Fibroblast of peridontal ligament (primary cell): Measurements from ENCODE around the gene ATP13A5.

ENCODE experiments used
- DNase-seq: peaks from one replicate; pipeline ENCODE4 v3.0.0-alpha.2; 2010; ENCODE audit errors: extremely low read depth

The ATP13A5 gene, protein sequence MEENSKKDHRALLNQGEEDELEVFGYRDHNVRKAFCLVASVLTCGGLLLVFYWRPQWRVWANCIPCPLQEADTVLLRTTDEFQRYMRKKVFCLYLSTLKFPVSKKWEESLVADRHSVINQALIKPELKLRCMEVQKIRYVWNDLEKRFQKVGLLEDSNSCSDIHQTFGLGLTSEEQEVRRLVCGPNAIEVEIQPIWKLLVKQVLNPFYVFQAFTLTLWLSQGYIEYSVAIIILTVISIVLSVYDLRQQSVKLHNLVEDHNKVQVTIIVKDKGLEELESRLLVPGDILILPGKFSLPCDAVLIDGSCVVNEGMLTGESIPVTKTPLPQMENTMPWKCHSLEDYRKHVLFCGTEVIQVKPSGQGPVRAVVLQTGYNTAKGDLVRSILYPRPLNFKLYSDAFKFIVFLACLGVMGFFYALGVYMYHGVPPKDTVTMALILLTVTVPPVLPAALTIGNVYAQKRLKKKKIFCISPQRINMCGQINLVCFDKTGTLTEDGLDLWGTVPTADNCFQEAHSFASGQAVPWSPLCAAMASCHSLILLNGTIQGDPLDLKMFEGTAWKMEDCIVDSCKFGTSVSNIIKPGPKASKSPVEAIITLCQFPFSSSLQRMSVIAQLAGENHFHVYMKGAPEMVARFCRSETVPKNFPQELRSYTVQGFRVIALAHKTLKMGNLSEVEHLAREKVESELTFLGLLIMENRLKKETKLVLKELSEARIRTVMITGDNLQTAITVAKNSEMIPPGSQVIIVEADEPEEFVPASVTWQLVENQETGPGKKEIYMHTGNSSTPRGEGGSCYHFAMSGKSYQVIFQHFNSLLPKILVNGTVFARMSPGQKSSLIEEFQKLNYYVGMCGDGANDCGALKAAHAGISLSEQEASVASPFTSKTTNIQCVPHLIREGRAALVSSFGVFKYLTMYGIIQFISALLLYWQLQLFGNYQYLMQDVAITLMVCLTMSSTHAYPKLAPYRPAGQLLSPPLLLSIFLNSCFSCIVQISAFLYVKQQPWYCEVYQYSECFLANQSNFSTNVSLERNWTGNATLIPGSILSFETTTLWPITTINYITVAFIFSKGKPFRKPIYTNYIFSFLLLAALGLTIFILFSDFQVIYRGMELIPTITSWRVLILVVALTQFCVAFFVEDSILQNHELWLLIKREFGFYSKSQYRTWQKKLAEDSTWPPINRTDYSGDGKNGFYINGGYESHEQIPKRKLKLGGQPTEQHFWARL

DNA sequence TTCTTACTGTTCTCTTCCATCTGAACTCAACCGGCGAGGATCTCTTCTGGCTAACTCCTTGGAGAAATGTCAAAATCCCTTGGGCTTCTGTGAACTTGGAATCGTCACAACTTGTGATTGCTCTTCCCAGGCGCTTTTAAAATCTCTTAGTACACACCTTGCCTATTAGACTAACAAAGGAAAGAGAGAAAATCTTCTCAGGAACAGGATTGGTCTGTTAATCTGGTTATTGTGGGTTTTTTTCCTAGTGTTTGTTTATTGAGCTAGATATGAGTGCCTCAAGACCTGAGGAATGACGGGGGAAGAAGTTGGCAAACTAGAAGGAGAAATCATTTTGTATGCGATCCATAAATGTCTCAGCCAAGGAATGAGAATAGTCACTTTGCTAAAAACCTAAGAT, at the start of gene ATP13A5:
Gene ATP13A5, minus strand, starts transcription at position 48 of the 400 bp plus-strand sequence. Its CDS starts 28 bp downstream, at position 20.
- DNase-seq: no peak

DNA sequence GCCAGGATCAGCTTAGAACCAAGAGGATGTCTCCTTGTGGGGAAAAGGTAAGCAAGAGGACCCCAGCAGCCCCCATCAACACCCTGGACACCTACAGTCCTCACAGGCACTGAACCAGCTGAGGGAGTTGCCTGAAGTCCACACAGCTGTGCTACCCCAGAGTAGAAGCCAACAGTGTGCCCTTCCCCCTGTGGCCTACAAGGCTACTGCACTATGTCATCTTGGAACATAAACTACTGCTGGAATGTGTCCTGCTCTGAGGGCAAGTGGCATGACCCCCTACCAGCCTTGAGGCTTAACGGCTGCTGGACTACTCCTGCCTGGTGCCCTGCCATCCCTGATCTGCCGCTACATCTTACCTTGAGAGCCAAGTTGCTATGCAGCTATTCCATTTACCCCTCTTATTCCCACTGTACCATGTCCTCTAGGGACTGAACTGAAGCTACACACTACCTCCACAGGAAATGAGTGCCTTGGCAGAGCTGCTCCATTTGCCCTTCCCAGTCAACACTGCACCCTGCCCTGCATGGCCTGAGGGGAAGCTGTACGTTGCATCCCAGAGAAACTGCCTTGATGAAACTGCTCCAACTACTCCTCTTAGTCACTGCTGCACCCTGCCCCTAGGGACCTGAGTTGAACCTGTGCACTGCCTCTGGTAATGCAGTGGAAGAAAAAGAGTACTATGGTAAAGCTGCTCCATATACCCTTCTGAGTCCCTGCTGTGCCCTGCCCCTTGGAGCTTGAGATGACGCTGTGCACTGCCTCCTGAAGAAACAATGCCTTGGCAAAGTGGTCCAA, 40.2 kb upstream of the ATP13A5 start:
- no peak for DNase-seq

DNA sequence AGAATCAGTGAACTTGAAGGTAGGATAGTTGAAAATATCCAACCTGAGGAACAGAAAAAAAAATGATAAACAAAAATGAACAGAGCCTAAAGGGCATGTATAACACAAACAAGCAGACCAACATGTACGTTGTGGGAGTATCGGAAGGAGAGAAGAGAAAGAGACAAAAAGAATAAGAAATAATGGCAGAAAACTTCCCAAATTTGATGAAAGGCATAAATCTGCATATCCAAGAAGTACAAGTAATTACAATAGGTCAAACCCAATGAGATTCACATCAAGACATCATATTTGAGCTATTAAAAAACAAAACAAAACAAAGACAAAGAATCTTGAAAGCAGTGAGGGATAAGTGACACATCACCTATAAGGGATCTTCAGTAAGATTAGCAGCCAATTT, 38.1 kb upstream of the ATP13A5 start:
- DNase-seq: no peak

DNA sequence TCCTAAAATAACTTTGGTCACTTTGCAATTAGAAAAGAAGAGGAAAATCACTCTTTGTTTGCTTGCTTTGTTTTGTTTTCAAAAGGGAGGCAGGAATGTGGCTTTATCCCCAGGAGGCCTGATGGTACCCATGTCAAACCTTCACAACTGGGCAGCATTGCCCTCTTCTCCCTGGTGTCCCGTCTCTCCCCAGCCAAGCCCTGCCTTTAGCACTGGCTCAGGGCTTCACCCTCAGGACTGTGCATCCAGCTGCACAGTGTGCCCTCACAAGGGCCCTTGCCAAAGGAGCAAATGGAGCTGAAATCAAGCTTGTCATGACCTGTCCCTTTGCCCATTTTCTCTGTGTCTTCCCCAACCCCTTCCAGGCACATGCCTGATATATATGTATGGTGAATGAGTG, 29.1 kb upstream of the ATP13A5 start:
- no peak for DNase-seq

DNA sequence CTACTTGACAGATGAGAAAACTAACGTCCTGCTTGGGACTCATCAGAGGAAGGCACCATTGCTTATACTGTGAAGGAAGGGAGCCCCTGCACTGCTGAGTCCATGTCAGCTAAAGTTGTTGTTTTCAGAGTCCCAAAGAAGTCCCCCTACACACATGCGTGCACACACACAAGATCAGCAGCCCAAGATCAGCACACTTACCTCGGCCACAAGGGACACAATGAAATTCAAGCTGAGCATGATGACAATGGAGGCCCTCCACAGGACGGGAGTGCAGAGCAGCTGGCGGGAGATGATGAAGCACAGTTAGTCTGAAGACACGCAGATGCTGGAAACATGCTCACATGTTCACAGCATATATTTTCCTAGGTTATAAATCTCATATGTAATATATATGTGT, 28.6 kb upstream of the ATP13A5 start:
- no peak for DNase-seq

DNA sequence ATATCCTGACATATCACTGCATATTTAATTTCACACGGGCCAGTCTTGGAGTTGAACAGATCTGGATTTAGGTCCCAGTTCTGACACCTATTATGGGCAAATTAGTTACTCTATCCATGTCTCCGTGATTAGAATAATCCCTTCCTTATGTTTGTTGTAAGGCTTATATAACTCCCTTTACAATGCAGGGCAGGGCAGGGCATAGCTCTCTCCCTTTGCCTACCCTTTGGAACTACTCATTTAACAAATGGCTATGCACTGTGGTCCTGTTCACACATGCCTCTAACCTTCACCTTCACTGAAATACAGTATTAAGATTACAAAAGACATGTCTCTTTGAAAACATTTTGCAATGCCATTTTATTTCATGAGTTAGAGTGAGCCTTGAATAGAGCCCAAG, 24.8 kb upstream of the ATP13A5 start:
- no peak for DNase-seq

DNA sequence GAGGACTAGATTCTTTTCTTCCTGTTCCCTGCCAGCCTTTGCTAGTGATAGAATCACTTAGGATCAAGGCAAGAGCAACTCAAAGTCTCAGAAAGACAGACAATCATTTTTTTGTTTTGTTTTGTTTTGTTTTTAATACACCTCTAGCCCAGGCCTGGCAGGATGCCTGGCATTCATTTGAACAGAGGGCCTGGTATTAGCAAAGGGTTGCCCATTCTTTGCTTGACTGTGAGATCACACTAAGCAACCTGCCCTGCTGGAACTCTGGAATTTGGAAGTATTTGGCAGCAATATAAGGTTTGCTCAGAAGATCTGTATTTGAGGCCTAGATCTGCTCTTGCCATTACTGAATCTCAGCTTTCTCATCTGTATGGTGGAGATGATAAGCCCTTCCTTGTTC, 21.8 kb upstream of the ATP13A5 start:
- DNase-seq: no peak

DNA sequence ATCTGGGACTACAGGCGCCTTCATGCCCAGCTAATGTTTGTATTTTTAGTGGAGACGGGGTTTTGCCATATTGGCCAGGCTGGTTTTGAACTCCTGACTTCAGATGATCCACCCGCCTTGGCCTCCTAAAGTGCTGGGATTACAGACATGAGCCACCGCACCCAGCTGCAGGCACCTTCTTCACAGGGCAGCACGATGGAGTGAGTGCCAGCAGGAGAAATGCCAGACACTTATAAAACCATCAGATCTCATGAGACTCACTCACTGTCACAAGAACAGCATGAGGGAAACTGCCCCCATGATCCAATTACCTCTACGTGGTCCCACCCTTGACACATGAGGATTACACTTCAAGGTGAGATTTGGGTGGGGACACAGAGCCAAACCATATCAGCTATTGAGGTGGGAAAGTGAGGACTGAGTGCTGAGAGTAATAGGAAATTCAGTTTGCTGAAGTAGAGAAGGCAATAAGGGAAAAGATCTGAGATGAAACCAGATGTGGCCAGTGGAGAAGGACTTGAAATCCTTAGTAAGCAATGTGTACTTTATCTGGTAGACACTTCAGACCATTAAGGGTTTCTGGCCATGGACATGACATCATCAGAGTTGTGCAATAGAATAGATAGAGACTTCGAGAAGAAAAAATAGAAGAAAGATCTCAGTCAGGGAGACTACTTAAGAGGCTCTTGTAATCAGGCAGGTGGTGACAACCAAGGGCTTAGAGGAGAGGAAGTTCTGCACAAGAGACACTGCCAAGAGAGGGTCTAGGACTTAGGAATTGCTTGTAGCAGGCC, 18.1 kb upstream of the ATP13A5 start:
- no peak for DNase-seq

DNA sequence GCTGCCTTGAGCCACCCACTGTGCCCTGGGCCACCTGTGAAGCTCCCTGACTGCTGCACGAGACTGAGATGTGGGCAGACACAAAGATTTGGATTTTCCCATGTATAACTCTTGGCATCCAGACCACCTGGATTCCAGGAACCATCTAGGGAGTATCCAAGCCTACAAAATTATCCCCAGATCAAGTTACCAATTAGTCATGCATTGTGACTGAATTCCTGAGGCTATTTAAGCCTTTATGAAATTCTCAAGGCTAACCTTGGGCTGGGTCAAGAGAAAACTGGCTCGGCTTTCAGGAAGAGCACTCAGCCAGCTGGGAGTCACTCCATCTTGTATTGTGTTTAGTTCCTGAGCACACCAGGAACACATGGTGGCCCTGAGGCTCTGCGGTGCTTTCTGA, 13.3 kb upstream of the ATP13A5 start:
- DNase-seq: no peak

DNA sequence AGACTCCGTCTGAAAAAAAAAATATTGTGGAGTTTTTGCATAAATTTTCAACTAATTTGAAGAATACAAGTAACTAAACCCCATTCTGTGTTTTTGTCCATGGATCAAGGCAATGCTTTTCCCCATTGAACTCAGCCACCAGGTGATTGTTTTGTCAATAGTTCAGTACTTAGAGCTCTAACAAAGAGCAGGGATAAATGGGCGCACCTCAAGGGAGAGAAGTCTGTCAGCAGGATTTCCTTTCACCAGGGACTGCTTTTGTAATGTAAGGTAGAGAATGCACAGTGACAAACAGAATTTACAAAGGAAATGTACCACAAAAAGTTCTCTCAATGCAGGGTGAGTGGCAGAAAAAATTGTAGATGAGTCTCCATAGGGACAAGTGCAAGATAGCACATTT, 10.8 kb upstream of the ATP13A5 start:
- no peak for DNase-seq

DNA sequence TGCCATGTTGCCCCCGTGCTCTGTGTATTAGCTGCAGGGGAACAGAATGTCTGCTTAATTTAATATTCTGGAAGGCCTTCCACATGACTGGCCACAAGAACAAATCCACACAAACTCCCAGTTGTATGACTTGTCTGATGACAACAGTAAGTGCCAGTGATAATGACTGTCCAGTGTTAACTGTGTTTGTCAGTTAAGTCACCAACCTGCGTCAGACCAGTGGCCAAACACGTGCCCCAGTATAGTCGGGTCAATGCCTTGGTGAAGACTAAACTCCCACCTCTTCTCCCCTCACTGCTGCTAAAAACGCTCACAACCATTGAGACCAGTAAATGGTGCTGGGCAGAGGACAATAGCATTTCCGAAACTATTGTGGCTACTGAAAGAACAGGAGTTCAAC, 9.8 kb upstream of the ATP13A5 start:
- no peak for DNase-seq

DNA sequence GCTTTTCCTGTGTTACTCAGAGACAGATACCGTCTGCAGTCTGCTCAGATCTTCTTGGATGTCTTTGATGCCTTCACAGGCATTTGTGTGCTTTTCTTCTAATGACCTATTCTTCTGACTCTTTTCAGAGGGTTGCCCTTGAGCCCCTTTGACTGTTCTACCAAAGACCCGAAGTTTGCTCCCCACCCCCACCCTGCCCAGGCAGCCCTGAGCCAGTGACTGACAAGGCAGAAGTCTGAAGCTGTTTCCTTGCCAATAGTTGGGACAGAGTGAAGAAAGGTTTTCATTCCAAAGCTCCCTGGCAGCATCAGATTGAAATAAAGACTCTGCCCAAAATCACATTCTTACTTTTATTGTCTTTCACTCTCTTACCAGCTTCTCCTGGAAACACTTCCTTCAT, 9.0 kb upstream of the ATP13A5 start:
- DNase-seq: no peak

DNA sequence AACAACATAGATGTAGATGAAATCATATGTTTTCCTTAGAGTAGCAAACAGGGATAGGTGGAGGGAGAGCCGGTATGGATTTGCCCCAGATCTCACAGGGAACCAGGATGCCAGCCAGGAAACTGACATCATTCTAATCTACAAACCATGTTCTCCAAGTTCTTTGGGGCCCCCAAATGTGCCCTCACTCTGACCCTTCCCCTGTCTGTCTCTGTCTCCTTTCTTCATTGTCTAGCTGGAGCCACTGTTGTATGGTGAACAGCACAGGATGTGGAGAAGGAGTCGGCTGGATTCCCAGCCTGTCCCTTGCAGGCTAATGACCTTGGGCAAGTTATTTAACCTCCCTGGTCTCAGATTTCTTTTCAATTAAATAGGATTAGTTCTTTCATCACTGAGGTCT, 962 bp downstream of the ATP13A5 start:
- no peak for DNase-seq

DNA sequence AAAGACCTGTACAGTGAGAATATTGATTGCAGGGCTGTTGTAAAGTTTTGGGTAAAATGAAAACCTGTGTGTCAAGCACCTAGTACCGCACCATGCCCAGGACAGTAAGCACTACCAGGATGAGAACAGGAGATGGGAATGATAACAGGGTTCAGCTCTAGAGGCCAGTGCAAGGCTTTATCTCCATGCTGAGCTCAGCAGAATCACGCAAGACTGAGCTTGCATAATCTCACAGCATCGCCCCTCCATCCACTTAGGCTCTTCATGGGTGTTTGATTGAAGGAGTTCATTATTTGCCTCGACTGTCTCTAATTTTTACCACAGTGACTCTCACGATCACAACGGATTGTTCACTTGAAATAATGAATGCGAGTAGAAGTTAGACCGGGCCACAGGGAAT, 2.9 kb downstream of the ATP13A5 start:
- no peak for DNase-seq

DNA sequence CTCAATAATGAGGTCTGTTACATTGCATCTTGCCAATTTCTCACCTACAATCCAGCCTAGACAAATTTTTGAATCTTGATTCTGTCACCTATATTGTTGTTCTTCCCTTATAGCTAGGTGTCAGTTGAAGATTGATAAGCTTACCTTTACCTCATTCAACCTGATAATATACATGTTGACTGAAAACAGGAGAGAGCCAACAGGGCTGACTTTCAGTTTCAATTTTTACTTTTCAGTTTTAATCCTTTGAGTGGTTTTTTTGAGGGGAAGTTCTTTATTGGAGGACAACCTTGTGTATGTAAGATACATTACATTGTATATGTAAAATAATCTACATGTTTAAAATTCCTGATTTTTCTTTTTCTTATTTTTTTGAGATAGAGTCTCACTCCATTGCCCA, 5.8 kb downstream of the ATP13A5 start:
- DNase-seq: no peak

DNA sequence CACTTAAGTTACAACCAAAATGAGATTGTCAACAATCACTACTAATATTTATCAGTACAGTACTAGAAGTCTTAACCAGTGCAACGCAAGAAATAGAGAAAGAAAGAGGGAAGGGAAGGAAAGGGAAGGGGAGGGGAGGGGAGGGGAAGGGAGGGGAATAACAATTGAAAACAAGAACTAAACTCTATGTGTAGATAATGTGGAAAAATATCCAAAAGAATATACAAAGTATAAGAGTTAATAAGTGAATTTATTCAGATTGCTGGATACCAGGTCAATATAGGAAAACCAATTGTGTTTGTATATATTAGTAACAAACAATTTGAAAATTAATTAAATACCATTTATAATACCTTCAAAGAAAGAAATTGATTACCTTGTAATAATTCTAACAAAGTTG, 10.7 kb downstream of the ATP13A5 start:
- no peak for DNase-seq

DNA sequence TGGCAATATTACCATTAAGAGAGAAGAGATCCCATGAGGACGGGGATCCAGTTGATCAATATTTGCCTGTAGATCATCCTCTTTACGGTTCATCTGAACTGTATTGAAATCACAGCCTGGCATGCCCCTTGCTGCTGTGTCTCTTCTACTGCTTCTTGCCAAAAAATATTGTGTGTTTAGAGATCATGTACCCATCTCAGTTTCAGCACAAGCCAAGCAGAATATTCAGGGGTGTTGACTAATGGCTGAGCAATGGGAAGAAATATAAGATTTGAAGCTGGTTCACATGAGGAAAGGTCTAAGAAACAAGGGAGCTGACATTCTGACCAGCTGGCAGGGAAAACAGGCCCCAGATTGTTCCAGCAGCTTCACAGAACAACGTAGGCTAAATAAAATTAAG, 21.3 kb downstream of the ATP13A5 start:
- DNase-seq: no peak

DNA sequence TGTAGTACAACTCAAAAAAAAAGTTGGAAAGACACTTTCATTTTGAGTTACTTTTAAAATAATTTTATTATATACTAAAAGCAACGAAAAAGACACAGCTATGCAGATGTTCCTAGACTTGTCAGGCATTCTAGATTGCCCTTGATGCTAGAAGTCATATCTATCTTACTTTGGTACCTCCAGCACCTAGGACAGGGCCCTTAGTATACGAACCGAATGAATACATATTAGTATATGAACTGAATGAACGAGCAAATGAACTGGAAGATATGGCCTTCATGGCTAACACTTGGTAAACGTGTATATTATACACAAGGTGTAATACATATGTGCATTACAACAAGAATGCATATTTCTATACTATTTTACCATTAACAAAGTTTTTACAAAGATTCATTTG, 24.1 kb downstream of the ATP13A5 start:
- no peak for DNase-seq

DNA sequence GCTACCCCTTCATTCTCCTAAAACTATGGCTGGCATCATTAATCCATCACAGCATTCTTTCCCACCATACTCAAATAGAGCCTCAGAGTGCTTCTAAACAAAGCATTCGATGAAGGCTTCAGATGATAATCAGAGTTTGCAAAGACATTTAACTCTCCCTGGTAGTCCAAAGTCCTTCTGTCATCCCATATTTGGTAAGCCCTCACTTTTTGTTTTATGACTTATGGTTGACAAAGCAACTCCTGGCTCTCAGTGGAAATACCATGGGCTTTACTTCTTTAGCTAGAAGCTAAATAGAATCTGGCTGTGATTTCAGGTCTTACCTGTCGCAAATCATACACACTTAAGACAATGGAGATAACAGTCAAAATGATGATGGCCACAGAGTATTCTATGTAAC, 27.8 kb downstream of the ATP13A5 start:
- DNase-seq: no peak

DNA sequence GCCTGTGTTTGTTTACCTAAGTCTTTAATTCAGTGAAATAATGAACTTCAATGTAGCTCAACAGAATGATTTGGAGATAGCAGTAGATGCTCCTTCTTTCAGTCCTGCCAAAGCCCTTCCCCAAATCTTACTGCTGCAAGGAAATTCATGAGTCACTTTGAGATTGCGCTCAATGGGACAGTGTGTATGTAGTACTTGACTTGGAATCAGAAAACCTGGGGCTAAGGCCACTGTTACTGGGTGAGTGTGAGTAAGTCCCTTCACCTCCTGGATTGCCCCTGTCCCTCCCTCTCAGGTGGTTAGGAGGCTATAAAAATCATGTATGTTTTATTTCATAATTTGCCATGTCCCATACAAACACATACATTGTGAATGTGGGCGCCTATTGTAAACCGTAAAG, 29.9 kb downstream of the ATP13A5 start:
- DNase-seq: no peak
